ENCODE measurements around the gene DPYSL3.

- TF ChIP-seq CTCF (IDR thresholded peaks at IDR 0.05; ENCODE audit: insufficient read depth, low read length), result no peak
- TF ChIP-seq POLR2AphosphoS5 (IDR thresholded peaks at IDR 0.05; ENCODE audit: low read depth), result no peak
- TF ChIP-seq REST (IDR thresholded peaks at IDR 0.05; ENCODE audit: insufficient replicate concordance, low read depth), result no peak
These were observed 115.8 kb downstream of the DPYSL3 start for GRCh38 chr5:147393874-147394672.
